LNCaP clone FGC (cell line): Measurements from ENCODE around the gene GRIA3.
"Not testable (repeated sequence)": the region's sequence is repeated elsewhere in the genome, so short reads cannot be mapped to it uniquely, and the experiment has no call there.

Experiments
- DNase-seq: peaks from one replicate; pipeline ENCODE4 v3.0.0-alpha.2; 2011; ENCODE audit warnings: low read depth
- H3K4me3 ChIP-seq: 2 replicates; pipeline ENCODE4 v1.5.1; 2011; ENCODE audit warnings: mild to moderate bottlenecking, low read depth, low read length, control low read depth
- TF ChIP-seq, protein P1 (sequence below): IDR thresholded peaks from 2 replicates; pipeline ENCODE4 v1.5.1; 2012; ENCODE audit warnings: mild to moderate bottlenecking; ENCODE audit not compliant: control insufficient read depth, insufficient read depth; ENCODE audit errors: extremely low read depth

GRIA3 gene

GRCh38 chrX:123425904-123426303 lies 241.8 kb downstream of the GRIA3 start:
- TF ChIP-seq, protein P1, sequence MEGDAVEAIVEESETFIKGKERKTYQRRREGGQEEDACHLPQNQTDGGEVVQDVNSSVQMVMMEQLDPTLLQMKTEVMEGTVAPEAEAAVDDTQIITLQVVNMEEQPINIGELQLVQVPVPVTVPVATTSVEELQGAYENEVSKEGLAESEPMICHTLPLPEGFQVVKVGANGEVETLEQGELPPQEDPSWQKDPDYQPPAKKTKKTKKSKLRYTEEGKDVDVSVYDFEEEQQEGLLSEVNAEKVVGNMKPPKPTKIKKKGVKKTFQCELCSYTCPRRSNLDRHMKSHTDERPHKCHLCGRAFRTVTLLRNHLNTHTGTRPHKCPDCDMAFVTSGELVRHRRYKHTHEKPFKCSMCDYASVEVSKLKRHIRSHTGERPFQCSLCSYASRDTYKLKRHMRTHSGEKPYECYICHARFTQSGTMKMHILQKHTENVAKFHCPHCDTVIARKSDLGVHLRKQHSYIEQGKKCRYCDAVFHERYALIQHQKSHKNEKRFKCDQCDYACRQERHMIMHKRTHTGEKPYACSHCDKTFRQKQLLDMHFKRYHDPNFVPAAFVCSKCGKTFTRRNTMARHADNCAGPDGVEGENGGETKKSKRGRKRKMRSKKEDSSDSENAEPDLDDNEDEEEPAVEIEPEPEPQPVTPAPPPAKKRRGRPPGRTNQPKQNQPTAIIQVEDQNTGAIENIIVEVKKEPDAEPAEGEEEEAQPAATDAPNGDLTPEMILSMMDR = no peak
- DNase-seq = no peak
- H3K4me3 ChIP-seq = no peak overlapping the region

- DNase-seq = peak; percentile 58
- H3K4me3 ChIP-seq = no peak overlapping the region
- TF ChIP-seq, protein P1 = no peak
These were observed 248.5 kb downstream of the GRIA3 start for GRCh38 chrX:123432361-123433150.

GRCh38 chrX:123436512-123437136 lies 252.5 kb downstream of the GRIA3 start:
- no peak overlapping the region for H3K4me3 ChIP-seq
- TF ChIP-seq, protein P1 = no peak
- DNase-seq = no peak

GRCh38 chrX:123439926-123440325 lies 255.8 kb downstream of the GRIA3 start:
- not testable (repeated sequence) for DNase-seq

DNA sequence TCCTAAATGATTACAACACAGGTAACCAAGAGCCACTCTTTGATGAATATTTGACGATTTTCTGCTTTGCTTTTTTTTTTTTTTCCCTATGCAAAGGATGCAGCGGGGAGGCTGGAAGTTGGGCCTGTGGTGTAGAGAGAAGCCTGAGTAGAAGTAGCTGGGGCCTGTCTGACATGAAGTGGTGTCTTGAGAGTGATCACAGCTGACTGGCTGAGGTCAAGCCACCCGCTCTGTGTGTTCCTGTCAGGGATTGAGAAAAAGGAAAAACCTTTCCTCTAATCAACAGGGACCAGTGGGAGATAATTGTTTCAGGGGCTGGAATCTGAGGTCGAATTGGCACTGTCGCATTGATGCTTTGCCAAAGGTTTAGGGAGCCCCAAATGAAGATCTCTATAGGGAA lies 258.7 kb downstream of the GRIA3 start:
- no peak overlapping the region for H3K4me3 ChIP-seq
- no peak for DNase-seq
- TF ChIP-seq, protein P1 = no peak

More at GRCh38 chrX:123439926-123440325, 255.8 kb downstream of the GRIA3 start:
- not testable (repeated sequence) for H3K4me3 ChIP-seq

DNA sequence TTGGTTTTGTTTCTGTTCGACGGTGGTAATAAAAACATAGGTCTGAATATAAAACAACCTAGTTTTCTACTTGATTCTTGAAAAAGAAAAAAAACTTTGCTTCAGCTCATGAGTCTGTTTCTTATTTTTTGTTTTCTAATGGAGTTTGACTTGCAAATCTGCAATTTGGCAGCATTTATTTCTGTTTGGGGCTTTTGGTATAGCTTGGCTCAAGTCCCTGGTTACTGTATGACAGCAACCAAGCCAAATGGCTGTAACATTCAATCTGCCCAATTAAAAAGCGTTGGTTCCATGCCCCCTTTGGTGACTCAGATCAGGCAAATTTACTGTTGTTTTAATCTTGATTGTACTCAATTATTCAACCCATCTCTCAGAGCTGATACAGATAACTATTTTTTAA lies 263.4 kb downstream of the GRIA3 start:
- TF ChIP-seq, protein P1 = no peak
- DNase-seq = no peak

GRCh38 chrX:123449335-123449734 lies 265.3 kb downstream of the GRIA3 start:
- DNase-seq = no peak
- no peak overlapping the region for H3K4me3 ChIP-seq
- TF ChIP-seq, protein P1 = no peak

More for the DNA sequence above, 263.4 kb downstream of the GRIA3 start:
- H3K4me3 ChIP-seq = no peak overlapping the region
